HG02970 (cell line): ENCODE data around the gene LEFTY1.

ENCODE experiments used
- ATAC-seq: cut with Tn5 transposase; IDR thresholded peaks from one replicate; pipeline ENCODE4 v1.9.1; 2021; ENCODE audit warnings: mild to moderate bottlenecking, moderate library complexity, moderate number of reproducible peaks; ENCODE audit not compliant: unreplicated experiment, low FRiP score

The LEFTY1 gene

DNA sequence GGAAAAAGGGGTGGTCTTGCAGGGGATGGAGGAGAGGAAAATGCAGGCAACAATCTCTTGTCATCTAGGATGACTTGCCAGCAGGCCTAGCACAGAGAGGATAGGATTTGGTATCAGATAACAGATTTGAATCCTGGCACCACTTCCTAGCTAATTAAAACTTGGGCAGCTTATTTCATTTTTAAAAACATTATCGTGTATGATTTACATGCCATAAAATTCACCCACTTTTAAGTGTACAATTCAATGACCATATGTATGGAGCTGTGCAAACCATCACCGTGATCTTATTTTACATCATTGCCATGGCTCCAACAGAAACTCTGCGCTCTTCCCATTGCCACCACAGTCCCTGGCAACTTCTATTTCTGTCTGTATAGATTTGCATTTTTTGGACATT lies 28.2 kb upstream of the LEFTY1 start:
- ATAC-seq = no peak

DNA sequence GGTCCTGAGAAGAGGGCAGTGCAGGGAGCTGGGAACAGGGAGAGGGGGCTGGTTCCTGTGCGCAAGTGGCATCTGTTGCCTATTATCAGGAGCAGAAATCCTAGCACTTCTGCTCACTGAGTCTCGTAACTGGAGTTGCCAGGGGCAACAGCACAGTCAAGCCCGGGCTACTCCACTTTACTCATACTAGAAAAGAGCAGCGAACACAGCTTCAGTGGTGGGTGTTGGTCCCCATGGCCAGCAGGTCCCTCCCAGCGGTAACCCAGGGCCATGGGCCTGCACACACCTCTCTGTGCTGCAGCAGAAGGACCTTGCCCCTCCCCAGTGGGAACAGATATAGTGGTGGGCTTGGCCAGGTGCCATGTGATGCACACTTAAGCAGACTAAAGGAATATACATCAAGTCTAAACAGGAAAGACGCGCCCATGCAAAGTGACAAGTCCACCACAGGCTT lies 26.6 kb upstream of the LEFTY1 start:
- ATAC-seq = no peak

DNA sequence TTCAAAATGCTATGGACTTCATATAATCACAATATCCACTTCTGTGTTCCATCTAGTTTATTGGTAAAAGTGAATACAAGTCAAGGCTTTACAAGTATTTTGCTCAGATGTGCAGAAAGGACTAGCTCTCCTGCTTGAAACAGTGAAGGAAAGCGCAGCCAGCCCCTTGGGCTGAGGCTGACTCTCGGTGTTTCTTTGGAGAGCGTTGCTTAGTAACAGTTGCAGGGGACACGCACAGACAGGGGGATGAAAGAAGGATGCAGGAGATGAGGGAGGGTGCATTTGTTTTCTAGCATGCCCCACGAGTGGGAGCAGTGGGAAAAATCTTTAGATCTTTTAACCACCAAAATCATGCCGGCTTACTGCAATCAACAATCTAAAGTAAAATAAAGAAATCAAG lies 26.0 kb upstream of the LEFTY1 start:
- ATAC-seq = no peak

DNA sequence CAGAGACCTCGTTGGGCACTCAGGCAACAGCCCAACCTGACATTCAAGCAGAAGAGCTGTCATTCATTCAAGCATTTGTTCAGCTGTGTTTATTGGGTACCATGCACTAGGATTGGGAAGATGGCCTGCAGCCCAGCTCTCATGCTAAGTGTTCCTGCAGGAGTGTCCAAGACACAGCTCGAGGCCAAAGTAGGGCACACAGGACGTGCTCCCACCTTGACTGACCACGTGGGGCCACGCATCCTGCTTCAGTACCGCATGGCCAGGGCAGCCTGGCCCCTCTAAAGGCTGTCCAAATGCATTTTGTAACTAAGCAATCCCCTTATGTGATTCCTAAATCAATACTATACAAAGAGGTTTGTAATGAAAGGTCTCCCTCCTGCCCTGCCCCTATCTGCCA lies 25.4 kb upstream of the LEFTY1 start:
- no peak for ATAC-seq

DNA sequence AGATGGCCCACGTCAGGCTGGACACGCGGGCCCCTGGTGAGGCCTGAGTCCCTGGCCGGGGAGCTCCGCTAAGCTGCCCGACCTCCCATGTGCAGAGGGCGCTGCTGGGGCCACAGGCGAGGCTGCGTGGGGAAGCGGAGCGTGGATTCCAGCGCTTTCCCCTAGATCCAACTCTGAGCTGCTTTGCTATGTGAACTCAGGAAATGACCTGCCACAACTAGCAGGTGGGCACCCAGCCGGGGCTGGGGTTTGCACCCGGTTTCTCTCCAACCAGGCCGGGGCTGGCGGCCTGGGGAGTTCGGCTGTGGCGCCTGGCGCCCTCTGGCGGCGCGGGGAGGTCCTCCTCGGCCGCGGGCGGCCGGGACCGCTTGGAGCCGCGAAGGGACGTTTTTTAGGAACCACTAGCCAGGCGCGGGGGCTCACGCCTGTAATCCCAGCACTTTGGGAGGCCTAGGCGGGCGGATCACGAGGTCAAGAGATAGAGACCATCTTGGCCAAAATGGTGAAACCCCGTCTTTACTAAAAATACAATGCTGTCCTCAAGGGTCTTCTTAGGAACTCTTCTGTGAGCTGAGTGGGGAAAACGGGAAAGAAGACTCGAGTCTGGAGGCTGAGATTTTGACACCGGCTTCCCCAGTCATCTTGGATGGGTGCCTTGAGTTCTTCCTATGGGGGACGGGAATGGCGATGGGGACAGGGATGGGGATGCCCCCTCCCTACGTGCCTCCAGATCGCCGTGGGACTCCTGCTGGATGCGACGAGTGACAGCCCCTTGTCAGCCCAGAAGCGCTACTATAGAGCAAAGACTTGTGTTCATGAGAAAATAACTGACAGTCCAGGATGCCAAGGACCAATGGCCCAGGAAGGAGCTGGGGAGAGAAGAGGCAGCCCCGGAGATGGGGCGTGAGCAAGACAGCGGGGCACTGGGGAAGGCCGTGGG lies 22.5 kb upstream of the LEFTY1 start:
- ATAC-seq = peak; percentile 81

DNA sequence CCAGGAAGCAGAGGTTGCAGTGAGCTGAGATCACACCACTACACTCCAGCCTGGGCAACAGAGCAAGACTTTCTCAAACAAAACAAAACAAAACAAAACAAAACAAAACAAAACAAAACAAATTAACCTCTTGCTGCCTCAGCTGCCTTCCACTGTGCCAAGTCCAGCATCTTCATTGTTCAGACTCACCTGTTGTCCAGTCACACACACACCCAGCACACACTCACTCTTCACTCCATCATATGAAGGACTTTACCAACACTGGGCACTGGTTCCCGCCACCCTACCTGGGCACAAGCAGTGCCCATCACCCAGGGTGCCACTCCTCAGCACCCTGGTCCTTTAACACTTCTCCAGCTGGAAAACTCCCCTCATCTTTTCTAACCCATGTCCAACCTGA lies 20.5 kb upstream of the LEFTY1 start:
- ATAC-seq = no peak

DNA sequence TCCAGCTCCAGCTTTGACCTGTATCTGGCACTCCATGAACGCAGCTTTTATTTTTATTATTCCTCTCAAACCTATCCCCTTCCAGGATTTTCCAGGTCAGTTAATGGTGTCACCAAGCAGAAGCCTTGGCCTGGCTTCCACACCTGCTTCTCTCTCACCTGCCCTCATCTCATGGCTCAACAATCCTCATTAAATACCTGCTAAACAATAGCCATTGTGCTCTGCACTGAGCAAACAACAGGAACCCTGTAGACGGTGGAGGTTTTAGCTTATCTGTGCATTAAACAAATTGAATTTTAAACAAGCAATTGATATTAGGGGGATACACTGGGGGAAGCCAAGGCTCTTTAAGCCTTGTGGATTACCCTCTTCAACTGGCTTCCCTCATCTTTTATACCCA lies 19.8 kb upstream of the LEFTY1 start:
- ATAC-seq = no peak

DNA sequence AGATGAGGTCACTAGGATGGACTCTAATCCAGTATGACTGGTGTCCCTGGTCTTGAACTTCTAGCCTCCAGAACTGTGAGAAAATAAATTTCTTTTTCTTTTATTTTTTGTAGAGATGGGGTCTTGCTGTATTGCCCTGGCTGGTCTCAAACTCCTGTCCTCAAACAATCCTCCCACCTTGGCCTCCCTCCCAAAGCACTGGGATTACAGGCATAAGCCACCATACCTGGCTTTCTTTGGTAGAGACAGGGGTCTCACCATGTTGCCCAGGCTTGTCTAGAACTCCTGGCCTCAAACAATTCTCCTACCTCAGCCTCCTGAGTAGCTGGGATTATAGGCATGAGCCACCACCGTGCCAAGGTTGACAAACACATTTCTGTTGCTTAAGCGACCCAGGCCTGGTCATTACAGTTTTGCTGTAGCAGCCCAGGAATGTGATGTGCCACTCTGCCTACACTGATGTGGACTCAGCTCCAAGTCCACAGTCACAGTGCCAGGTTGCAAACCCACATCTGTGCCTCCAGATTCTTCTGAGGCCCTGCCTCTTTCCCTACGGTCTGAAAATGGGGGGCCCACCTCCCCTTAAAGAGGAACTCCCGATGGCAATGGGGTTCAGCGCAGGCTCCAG lies 19.2 kb upstream of the LEFTY1 start:
- no peak for ATAC-seq

DNA sequence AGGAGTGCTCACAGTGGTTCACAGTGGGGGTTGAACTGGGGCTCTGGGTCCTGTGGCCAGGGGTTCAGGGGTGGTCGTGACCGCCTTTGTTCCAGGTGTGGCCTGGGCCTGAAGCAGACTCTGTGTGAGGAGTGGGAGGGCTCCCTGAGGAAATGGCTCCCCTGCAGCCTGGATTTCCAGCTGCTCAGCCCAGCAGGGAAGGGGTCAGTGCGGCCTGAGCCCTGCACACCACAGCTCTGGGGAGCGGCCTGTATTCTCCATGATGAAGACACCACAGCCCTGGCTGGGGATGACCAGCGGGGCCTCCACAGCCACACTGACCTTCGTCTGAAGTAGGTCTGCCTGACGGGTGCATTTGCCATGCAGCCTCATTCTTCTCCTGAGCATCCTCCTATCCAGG lies 18.4 kb upstream of the LEFTY1 start:
- ATAC-seq = no peak

DNA sequence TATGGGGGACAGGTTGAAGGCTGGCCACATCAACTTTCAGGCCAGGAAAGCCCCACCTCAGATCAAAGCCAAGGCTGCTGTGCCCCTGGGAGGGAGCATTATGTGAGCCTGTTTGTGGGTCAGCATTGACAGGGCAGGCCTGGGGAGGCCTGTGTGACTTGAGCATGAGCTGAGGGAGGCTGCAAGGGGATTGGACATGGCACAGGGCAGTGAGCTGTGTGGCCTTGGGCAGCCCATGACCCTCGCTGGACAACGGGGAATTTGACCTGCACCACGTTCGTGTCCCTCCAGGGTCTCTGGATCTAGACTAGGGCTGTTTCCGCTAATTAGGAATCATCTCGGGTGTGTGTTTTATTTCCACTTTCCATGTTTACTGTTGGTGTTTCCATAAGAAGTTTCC lies 17.5 kb upstream of the LEFTY1 start:
- ATAC-seq = no peak

DNA sequence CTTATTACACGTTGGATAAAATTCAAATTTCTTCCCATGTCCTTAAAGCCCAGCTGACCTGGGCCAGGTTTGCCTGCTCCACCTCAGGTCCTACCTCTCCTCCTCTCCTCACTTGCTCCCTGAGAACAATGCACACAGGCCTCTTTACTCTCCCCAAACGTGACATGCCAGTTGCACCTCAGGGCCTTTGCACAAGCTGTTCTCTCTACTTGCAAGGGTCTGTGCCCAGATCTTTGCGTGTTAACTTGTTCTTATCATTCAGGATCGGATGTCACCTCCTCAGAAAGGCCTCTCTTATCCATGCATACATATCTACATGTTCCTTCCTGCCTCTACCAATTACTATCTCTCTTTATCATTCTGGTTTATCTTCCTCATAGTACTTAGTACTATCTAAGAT lies 14.7 kb upstream of the LEFTY1 start:
- no peak for ATAC-seq

DNA sequence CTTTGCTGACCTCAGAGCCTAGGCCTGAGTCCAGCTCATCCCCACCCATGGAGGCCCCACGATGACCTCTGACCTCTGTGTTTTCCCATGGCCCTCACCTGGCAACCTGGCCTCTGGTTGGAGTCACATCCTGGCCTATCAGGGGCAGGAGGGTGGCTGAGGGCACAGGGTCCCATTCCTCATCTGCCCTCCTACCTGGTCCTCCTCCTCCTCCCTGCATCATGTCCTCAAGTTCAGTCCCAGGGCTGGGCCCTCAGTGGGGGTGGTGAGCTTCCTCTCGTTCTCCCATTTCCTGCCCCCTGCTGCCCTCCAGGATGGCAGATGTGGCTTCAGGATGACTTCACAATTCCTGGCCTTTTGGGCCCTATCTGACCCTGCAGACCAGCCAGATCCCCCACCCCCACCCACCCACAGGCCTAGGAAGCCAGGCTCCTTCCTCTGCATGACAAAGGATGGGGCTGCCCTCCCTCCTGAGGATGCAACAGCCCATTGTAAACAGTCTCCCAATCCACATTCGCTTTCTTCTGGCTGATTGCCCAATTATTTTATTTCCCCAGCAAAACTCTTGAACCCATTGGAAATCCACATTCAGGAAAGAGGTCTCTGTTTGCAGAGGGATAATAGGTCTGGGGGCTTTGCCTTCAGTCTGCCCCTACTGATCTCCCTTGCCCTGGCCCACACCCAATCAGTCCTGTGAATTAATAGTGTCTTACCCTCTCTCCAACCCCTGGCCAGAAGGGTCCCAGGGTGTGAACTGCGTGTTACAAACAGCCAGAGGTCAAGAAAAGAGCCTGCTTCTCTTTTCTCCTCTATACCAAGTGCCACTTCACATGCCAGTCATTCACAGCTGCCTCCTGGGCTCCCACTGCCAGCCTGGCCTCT lies 10.3 kb upstream of the LEFTY1 start:
- ATAC-seq = no peak

DNA sequence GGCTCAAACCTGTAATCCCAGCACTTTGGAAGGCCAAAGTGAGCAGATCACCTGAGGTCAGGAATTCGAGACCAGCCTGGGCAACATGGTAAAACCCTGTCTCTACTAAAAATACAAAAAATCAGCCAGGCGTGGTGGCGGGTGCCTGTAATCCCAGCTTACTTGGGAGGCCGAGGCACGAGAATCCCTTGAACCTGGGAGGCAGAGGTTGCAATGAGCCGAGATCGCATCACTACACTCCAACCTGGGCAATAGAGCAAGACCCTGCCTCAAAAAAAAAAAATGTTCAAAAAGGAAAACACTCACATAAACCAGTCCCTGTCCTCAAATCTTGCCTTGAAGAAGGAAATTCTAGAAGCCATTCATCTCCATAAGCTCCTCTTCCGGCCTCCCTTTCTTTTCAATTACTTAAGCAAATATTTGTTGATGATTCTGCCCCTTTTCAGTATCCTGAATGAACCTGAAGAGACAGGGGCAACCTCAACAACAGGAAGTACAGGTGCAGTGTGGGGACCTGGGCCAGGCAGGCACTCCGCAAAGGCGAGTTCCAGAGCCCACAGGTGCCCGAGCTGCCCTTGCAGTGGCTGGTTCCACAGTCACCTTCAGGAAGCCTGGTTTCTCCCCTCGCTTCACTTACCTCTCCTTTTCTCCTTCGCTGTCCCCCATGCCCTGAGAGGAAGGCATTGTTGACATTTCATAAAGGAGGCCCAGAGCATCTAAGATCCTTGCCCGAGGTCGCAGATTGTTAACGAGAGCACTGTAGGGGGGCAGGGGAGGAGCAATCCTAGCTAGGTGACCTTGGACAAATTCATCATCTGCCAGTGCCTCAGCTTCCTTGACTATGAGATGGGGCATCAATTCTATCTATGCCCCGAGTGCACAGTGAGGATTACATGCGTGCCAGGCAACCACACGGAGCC lies 8.9 kb upstream of the LEFTY1 start:
- no peak for ATAC-seq

DNA sequence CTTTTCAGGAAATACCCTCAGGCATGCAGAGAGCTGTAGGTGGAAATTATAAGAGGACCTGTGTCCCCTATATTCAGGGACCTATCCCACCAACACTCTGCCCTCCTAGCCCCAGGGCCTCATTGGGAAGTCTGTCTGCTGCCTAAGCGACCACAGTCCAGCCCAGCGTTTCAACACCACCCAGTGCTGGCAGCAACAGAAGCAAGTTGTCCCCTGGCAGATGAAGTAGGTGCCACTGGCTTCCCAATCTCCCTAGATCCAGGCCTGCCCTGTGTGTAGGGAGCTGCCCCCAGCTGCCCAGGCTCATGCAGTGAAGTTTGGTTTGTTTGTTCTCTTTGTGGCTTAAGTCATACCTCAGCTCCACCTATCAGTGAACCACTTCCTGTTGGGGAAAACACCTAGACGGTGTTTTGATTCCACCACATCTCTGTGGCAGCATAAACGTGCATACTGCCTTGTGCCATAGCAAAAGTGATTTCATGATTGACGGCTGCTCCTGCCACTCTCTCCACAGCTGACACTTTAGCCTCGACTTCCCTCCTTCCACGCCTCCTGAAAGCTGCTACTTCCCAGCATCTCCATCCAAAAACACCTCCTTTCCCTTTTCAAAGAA lies 8.1 kb upstream of the LEFTY1 start:
- peak; percentile 96 for ATAC-seq

DNA sequence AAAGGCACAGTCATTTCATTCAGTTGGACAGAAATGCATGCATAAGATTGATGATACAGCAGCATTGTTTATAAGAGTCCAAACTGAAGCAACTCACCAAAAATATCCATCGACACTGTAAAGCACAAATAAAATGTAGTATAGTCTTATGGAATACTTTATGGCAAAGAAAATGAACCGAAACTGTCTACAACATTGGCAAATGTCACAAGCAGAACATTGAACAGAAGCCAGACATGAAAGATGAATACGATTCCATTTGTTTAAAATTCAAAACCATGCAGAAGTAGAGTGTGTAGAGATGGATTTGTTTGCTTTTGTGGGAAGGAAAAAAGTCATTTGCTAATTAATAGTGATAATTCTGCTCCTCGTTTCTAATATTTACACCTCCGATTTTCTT lies 7.5 kb upstream of the LEFTY1 start:
- no peak for ATAC-seq

DNA sequence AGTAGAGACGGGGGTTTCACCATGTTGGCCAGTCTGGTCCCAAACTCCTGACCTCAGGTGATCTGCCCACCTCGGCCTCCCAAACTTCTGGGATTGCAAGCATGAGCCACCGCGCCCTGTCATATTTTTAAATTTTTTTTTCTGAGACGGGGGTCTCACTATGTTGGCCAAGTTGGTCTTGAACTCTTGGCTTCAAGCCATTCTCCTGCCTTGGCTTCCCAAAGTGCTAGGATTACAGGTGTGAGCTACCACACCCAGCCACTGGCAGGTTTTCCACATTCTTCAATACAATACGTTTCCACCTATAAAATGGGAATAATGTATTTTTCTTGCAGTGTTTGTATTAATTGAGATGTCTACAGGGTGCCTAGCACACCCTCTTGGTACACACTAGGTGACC lies 3.4 kb upstream of the LEFTY1 start:
- ATAC-seq = no peak

DNA sequence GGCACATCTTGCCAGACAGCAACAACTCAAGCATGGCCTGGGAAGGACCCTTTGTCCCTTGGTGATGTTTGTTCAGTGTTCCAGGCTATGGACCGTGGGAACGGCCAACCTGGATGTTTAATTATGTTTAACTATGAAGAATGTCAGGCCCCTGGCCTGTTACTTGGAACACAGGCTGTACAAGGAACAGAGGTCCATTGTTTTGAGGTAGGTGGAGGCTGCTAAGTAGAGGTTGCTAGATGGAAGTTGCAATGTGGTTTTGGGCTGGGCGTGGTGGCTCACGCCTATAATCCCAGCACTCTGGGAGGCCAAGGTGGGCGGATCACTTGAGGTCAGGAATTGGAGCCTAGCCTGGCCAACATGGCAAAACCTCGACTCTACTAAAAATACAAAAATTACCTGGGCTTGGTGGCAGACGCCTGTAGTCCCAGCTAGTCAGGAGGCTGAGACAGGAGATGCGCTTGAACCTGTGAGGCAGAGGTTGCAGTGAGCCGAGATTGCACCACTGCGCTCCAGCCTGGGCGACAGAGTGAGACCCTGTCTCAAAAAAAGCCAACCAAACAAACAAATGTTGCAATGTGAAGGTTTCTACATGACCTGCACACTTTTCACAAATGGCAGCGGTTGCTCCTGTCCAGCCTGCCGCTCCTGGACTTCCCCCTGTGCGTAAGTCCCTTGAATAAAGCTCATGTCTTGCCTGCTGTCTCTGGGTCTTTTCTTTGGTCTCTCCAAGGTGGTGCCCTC lies 2.5 kb upstream of the LEFTY1 start:
- ATAC-seq = no peak

DNA sequence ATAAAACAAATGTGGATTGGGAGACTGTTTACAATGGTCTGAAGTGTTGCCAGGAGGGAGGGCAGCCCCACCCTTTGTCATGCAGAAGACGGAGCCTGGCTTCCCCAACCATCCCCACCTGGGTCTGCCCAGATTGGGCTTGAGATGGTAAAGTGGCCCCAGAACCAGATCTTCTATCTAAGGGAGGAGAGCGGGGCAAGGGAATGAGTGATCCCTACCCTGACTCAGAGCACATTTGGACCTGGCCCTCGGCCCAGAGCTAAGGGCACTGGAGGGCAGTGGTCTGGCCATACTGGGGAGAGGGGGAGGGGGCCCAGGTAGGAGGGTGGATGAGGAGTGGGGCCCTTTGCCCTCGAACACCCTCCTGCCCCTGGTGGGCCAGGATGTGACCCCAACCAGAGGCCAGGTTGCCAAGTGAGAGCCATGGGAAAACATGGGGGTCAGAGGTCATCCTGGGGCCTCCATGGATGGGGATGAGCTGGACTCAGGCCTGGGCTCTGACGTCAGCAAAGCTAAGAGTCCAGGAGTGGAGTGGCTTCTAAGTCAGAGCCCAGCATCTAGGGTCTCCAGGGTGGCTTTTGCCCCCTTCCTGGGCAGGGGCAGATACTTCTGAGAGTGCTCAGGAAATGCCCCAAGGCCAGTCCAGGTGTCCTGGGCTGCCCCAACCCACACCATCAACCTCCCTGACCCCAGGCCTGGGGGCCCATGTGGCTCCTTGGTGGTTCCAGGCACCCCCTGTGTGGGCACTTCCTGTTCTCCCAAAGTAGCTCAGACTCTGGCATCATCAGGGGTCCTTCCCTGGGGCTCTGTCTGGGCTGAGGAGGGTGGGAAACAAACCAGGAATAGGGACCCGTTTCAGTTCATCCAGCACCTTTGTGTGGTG lies 1.6 kb upstream of the LEFTY1 start:
- no peak for ATAC-seq
